Muscle of arm (tissue), 12 donors: ENCODE measurements around the gene ITGA11. TPM values are rescaled to one million over a fixed set of nuclear protein-coding genes. Genes with fewer than 3 reads are reported as not detected.

ENCODE experiments used
- DNase-seq: peaks from one replicate; pipeline ENCODE4 v3.0.0-alpha.2; 2013
- polyA plus RNA-seq, 12 donors: library from polyadenylated mRNA; unstranded; fragments of 120-200 nt; gene quantifications; one replicate each; pipeline ENCODE4 v1.2.1, GENCODE V29; 2013; ENCODE audit not compliant: insufficient read length in 12 of 12

Gene ITGA11
- polyA plus RNA-seq, 12 donors: 2.3 to 7.0 (median 3.7) TPM; not detected in 1

- no peak for DNase-seq
Measured at GRCh38 chr15:68354268-68354667, 77.7 kb downstream of the ITGA11 start.

GRCh38 chr15:68353421-68354135 is 78.4 kb downstream of the ITGA11 start:
- DNase-seq: no peak

GRCh38 chr15:68352401-68353062 is 79.4 kb downstream of the ITGA11 start:
- DNase-seq: no peak

GRCh38 chr15:68349151-68349550 is 82.8 kb downstream of the ITGA11 start:
- DNase-seq: no peak

- DNase-seq: no peak
Measured at GRCh38 chr15:68348606-68349005, 83.4 kb downstream of the ITGA11 start.

- DNase-seq: no peak
Measured at GRCh38 chr15:68348081-68348480, 83.9 kb downstream of the ITGA11 start.

- no peak for DNase-seq
Measured at GRCh38 chr15:68347392-68347791, 84.6 kb downstream of the ITGA11 start.

- no peak for DNase-seq
Measured at GRCh38 chr15:68346979-68347378, 85.0 kb downstream of the ITGA11 start.

- DNase-seq: no peak
Measured at GRCh38 chr15:68345481-68345880, 86.5 kb downstream of the ITGA11 start.

GRCh38 chr15:68344600-68344999 is 87.4 kb downstream of the ITGA11 start:
- no peak for DNase-seq

GRCh38 chr15:68343579-68344225 is 88.3 kb downstream of the ITGA11 start:
- no peak for DNase-seq

- DNase-seq: no peak
Measured at GRCh38 chr15:68341760-68342725, 89.9 kb downstream of the ITGA11 start.

GRCh38 chr15:68340726-68341671 is 91.0 kb downstream of the ITGA11 start:
- DNase-seq: no peak

- DNase-seq: no peak
Measured at GRCh38 chr15:68339481-68339880, 92.5 kb downstream of the ITGA11 start.

- no peak for DNase-seq
Measured at GRCh38 chr15:68337826-68338225, 94.1 kb downstream of the ITGA11 start.

GRCh38 chr15:68336516-68336915 is 95.4 kb downstream of the ITGA11 start:
- DNase-seq: no peak

GRCh38 chr15:68335655-68336054 is 96.3 kb downstream of the ITGA11 start:
- DNase-seq: no peak

GRCh38 chr15:68335251-68335650 is 96.7 kb downstream of the ITGA11 start:
- DNase-seq: no peak

- DNase-seq: no peak
Measured at GRCh38 chr15:68334661-68335124, 97.3 kb downstream of the ITGA11 start.

- DNase-seq: no peak
Measured at GRCh38 chr15:68333775-68334470, 98.0 kb downstream of the ITGA11 start.
